ENCODE data around the gene OSER1. TPM values are rescaled to one million over a fixed set of nuclear protein-coding genes. Genes with fewer than 3 reads are reported as not detected.

Gene OSER1
- polyA plus RNA-seq, 4 donors = 24.0 to 57.8 (median 51.3) TPM

DNA sequence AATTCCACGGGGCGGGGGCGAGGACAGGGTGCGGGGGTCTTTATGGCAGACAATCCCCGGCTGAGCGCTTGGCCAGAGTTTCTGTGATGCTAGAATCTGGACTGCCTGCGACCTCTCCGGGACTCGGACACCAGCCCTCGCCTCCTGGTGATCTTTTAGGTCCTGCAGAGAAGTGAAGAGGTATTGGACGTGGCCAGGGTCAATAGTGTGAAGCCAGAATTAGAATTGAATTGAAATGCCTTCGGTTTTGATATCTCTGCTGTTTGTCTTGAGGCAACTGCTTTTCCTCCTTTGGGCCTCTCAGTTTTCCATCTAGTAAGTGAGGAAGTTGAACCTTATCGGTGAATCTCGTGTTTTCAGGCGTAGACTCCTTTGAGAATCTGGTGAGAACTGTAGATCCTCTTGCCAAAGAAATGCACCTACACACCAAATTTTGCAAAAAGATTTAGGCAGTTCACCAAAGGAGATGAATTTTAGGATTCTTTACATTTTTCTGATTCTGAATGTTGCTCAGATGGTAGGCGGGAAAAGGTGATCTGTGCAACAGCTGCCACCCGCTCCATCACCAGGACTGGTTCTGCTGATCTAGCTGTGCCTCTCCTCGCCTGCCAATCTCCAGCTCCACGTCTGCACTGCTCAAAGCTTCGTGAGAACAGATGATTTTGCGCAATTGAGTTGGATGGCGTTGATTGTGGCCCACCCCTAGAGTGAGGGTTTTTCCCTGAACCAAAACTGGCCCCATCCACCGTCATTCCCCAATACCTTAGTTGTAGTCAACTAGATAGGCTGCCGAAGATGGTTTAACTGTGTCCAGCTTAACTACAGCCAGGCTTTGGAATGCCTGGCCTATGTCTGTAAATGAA lies 837 bp upstream of the OSER1 start:
- peaks cover 0 to under 1% (median 0%) of the 10 kb centered on the region in 3 donors for H3K36me3 ChIP-seq (ENCODE audit: control insufficient read depth in 3 of 3, insufficient read depth in 2 of 3, low read depth in 1 of 3, low read length in 3 of 3)
- FAIRE-seq (no peak), DNase-seq (no peak)
- WGBS, 3 donors = 5 to 12% (median 11%) methylated on average over 24 of the region's 24 CpGs
- H3K9me3 ChIP-seq (ENCODE audit: control insufficient read depth in 2 of 2, insufficient read depth in 1 of 2, low read depth in 1 of 2, low read length in 1 of 2) = no peaks in the 10 kb centered on the region
- peak overlapping the region; percentile 62 to 81 (median 67) for H3K4me3 ChIP-seq (ENCODE audit: low read depth in 1 of 3, low read length in 3 of 3)
- no peaks in the 10 kb centered on the region for H3K27me3 ChIP-seq (ENCODE audit: control insufficient read depth in 3 of 3, insufficient read depth in 3 of 3, low read length in 3 of 3)
- H3K27ac ChIP-seq (ENCODE audit: low read depth in 1 of 3, low read length in 2 of 3) = peak overlapping the region; percentile 87 to 96 (median 96)
- H3K4me1 ChIP-seq (ENCODE audit: control insufficient read depth in 3 of 3, insufficient read depth in 2 of 3, low read depth in 1 of 3, low read length in 2 of 3) = peaks cover 0 to 12% (median 6%) of the 10 kb centered on the region in 3 donors

DNA sequence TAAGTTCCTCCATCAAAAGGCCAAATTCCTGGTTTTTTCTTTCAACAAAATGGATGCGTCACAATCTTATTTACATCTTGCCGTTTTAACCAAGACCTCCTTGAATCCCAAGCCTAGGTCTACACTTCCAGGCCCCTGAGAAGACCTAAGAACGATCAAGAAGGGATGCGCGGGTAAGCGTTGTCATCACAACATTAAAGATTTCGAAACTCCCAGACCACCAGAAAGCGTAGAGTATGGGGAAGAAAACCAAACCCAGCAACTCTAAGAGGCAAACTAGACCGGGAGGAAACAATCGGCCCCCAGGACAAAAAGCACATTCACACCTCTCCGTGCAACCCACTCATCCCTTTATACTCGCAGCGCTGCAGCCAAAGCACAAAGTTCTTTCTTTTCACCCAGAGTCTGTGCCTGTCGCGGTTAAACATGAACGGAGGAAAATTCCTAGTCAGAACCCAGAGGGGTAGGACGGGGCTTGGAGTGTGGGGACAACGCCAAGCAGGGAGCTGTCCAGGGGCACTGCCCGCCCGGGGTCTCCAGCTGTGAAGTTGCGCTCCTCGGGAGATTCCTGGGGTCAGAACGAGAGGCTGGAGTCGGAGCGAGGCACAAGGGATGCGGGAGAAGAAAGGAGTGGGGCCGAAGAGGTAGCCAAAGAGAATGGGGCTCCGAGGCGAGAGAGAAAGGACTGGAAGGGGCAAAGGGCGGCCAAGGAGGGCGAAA lies 725 bp downstream of the OSER1 start:
- Histone ChIP-seq H3K4me1 (ENCODE audit: control insufficient read depth in 3 of 3, insufficient read depth in 2 of 3, low read depth in 1 of 3, low read length in 2 of 3) (peaks cover 0 to 12% (median 6%) of the 10 kb centered on the region in 3 donors), H3K9me3 (ENCODE audit: control insufficient read depth in 2 of 2, insufficient read depth in 1 of 2, low read depth in 1 of 2, low read length in 1 of 2) (no peaks in the 10 kb centered on the region), H3K27ac (ENCODE audit: low read depth in 1 of 3, low read length in 2 of 3) (peak overlapping the region; percentile 87 to 97 (median 97)), H3K27me3 (ENCODE audit: control insufficient read depth in 3 of 3, insufficient read depth in 3 of 3, low read length in 3 of 3) (no peaks in the 10 kb centered on the region), H3K36me3 (ENCODE audit: control insufficient read depth in 3 of 3, insufficient read depth in 2 of 3, low read depth in 1 of 3, low read length in 3 of 3) (peaks cover 0 to 7% (median 2%) of the 10 kb centered on the region in 3 donors), H3K4me3 (ENCODE audit: low read depth in 1 of 3, low read length in 3 of 3) (peak overlapping the region; percentile 72 to 81 (median 79))
- FAIRE-seq (no peak), DNase-seq (peak in 1 of 2 donors; percentile 62)
- WGBS, 3 donors = 1% methylated on average over 27 to 31 of the region's 31 CpGs

DNA sequence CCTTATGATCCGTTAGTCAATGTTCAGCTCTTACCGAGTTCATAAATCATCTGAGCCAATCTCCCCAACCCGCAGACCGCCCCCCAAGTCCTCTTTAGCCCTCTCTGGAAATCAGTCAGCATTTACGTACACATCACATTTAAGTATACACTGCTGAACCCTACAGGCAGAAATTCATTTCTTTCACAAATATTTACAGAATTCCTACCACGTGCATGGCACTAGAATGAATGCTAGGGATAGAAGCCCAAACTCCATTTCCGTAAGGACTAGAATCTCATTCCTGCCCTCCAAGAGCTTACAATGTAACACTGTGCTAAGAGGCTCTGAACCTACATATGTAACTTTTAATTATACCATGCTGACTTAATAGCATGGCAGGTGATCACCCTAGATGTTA lies 1.8 kb downstream of the OSER1 start:
- peak overlapping the region in 1 of 3 donors; percentile 97 for H3K27ac ChIP-seq (ENCODE audit: low read depth in 1 of 3, low read length in 2 of 3)
- DNase-seq = peak in 1 of 2 donors; percentile 34
- no peak for FAIRE-seq
- H3K9me3 ChIP-seq (ENCODE audit: control insufficient read depth in 2 of 2, insufficient read depth in 1 of 2, low read depth in 1 of 2, low read length in 1 of 2) = no peaks in the 10 kb centered on the region
- H3K27me3 ChIP-seq (ENCODE audit: control insufficient read depth in 3 of 3, insufficient read depth in 3 of 3, low read length in 3 of 3) = no peaks in the 10 kb centered on the region
- WGBS, 3 donors = 11 to 30% (median 23%) methylated on average over 7 of the region's 7 CpGs
- peak overlapping the region in 2 of 3 donors; percentile 72 to 81 for H3K4me3 ChIP-seq (ENCODE audit: low read depth in 1 of 3, low read length in 3 of 3)
- peaks cover 0 to 12% (median 6%) of the 10 kb centered on the region in 3 donors for H3K4me1 ChIP-seq (ENCODE audit: control insufficient read depth in 3 of 3, insufficient read depth in 2 of 3, low read depth in 1 of 3, low read length in 2 of 3)
- peaks cover 0 to 12% (median 4%) of the 10 kb centered on the region in 3 donors for H3K36me3 ChIP-seq (ENCODE audit: control insufficient read depth in 3 of 3, insufficient read depth in 2 of 3, low read depth in 1 of 3, low read length in 3 of 3)

DNA sequence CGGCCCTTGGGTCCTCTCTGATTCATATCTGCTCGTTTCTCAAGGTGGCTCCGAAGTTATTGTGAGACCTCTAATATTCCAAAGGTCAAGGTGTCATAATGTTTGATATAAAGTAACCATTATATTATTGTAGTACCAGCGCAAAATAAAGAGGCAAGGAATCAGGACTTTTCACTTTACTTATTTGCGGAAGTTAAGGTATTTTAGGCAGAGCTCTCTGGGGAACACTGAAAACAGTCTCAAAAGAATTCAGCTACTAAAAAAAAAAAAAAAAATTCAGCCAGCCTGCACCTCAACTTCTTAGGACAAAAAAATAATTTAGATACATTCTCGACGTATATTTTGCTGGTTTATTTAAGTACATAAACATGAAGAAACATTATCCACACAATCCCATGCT lies 2.4 kb downstream of the OSER1 start:
- H3K36me3 ChIP-seq (ENCODE audit: control insufficient read depth in 3 of 3, insufficient read depth in 2 of 3, low read depth in 1 of 3, low read length in 3 of 3) = peaks cover 0 to 12% (median 5%) of the 10 kb centered on the region in 3 donors
- H3K27me3 ChIP-seq (ENCODE audit: control insufficient read depth in 3 of 3, insufficient read depth in 3 of 3, low read length in 3 of 3) = no peaks in the 10 kb centered on the region
- H3K9me3 ChIP-seq (ENCODE audit: control insufficient read depth in 2 of 2, insufficient read depth in 1 of 2, low read depth in 1 of 2, low read length in 1 of 2) = no peaks in the 10 kb centered on the region
- DNase-seq (peak in 1 of 2 donors; percentile 59), FAIRE-seq (no peak)
- WGBS, 3 donors = 9 to 43% (median 32%) methylated on average over 7 of the region's 7 CpGs
- peaks cover 0 to 12% (median 6%) of the 10 kb centered on the region in 3 donors for H3K4me1 ChIP-seq (ENCODE audit: control insufficient read depth in 3 of 3, insufficient read depth in 2 of 3, low read depth in 1 of 3, low read length in 2 of 3)
- peak overlapping the region in 1 of 3 donors; percentile 72 for H3K4me3 ChIP-seq (ENCODE audit: low read depth in 1 of 3, low read length in 3 of 3)
- no peak overlapping the region for H3K27ac ChIP-seq (ENCODE audit: low read depth in 1 of 3, low read length in 2 of 3)

DNA sequence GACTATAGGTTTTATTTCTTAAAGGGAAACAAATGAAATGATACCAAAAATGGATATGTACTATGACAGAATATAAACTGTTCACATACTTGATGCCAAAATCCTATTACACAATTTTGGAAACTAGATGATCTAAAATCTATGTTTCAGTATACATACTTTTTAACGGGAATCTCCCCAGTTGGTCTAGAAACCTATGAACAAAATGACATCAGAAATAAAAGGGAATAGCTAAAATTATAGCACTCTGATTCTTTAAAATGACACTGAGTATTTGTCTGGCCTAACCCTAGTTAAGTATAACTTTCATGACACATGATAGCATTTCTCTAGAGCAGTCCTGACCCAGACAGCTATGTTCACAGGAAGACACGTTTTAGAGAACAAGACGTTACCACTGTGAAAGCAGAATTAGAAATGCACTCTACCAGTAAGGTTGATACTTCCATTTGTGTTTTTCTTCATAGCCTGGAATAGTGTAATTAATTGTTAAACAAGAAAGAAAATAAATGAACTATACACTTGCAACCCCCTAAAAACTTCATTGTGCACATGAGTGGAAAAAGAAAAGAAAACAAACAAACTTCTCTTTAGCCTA lies 3.3 kb downstream of the OSER1 start:
- Histone ChIP-seq H3K27ac (ENCODE audit: low read depth in 1 of 3, low read length in 2 of 3) (no peak overlapping the region), H3K36me3 (ENCODE audit: control insufficient read depth in 3 of 3, insufficient read depth in 2 of 3, low read depth in 1 of 3, low read length in 3 of 3) (peaks cover 0 to 12% (median 6%) of the 10 kb centered on the region in 3 donors), H3K4me3 (ENCODE audit: low read depth in 1 of 3, low read length in 3 of 3) (no peak overlapping the region), H3K27me3 (ENCODE audit: control insufficient read depth in 3 of 3, insufficient read depth in 3 of 3, low read length in 3 of 3) (no peaks in the 10 kb centered on the region), H3K9me3 (ENCODE audit: control insufficient read depth in 2 of 2, insufficient read depth in 1 of 2, low read depth in 1 of 2, low read length in 1 of 2) (no peaks in the 10 kb centered on the region), H3K4me1 (ENCODE audit: control insufficient read depth in 3 of 3, insufficient read depth in 2 of 3, low read depth in 1 of 3, low read length in 2 of 3) (peaks cover 0 to 12% (median 6%) of the 10 kb centered on the region in 3 donors)
- 32 to 40% (median 34%) methylated on average over 3 of the region's 3 CpGs for WGBS, 3 donors
- DNase-seq (no peak), FAIRE-seq (no peak)

DNA sequence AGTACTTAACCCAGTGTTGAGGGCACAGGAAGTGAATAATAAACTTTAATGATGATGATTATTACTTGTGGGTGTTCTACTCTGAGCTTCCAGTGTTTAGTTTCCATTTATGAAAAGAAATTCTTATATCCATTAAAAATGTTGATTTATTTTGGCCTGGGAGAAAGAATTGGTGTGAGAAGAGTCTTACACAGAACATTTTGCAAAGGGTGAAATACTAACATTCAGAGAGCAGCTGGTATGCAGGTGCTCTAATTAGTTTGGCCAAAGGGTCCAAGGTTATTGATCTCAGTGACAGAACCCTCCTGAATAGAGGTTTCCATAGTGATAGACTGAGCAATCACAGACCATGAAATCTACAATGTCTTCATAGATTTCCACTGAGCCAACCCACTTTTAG lies 4.4 kb downstream of the OSER1 start:
- H3K4me1 ChIP-seq (ENCODE audit: control insufficient read depth in 3 of 3, insufficient read depth in 2 of 3, low read depth in 1 of 3, low read length in 2 of 3) = peaks cover 0 to 4% (median 3%) of the 10 kb centered on the region in 3 donors
- H3K36me3 ChIP-seq (ENCODE audit: control insufficient read depth in 3 of 3, insufficient read depth in 2 of 3, low read depth in 1 of 3, low read length in 3 of 3) = peaks cover 2 to 16% (median 6%) of the 10 kb centered on the region in 3 donors
- no peaks in the 10 kb centered on the region for H3K27me3 ChIP-seq (ENCODE audit: control insufficient read depth in 3 of 3, insufficient read depth in 3 of 3, low read length in 3 of 3)
- H3K9me3 ChIP-seq (ENCODE audit: control insufficient read depth in 2 of 2, insufficient read depth in 1 of 2, low read depth in 1 of 2, low read length in 1 of 2) = no peaks in the 10 kb centered on the region
- no peak overlapping the region for H3K27ac ChIP-seq (ENCODE audit: low read depth in 1 of 3, low read length in 2 of 3)
- no peak overlapping the region for H3K4me3 ChIP-seq (ENCODE audit: low read depth in 1 of 3, low read length in 3 of 3)
- no peak for FAIRE-seq
- DNase-seq = no peak

DNA sequence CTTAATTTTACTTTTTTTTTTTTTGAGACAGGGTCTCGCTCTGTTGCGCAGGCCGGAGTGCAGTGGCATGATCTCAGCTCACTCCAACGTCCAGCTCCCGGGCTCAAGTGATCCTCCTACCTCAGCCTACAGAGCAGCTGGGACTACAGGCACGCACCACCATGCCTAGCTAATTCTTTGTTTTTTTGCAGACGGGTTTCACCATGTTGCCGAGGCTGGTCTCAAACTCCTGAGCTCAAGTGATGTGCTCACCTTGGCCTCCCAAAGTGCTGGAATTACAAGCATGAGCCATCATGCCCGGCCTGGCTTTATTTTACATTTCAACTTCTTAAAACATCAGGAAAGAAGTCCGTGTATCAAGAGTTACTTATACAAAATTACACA lies 5.7 kb downstream of the OSER1 start:
- Histone ChIP-seq H3K9me3 (ENCODE audit: control insufficient read depth in 2 of 2, insufficient read depth in 1 of 2, low read depth in 1 of 2, low read length in 1 of 2) (no peaks in the 10 kb centered on the region), H3K36me3 (ENCODE audit: control insufficient read depth in 3 of 3, insufficient read depth in 2 of 3, low read depth in 1 of 3, low read length in 3 of 3) (peaks cover 2 to 21% (median 10%) of the 10 kb centered on the region in 3 donors), H3K4me3 (ENCODE audit: low read depth in 1 of 3, low read length in 3 of 3) (no peak overlapping the region), H3K4me1 (ENCODE audit: control insufficient read depth in 3 of 3, insufficient read depth in 2 of 3, low read depth in 1 of 3, low read length in 2 of 3) (peaks cover 0 to 4% (median 3%) of the 10 kb centered on the region in 3 donors), H3K27ac (ENCODE audit: low read depth in 1 of 3, low read length in 2 of 3) (no peak overlapping the region), H3K27me3 (ENCODE audit: control insufficient read depth in 3 of 3, insufficient read depth in 3 of 3, low read length in 3 of 3) (no peaks in the 10 kb centered on the region)
- WGBS, 3 donors = 86 to 94% (median 92%) methylated on average over 10 of the region's 10 CpGs
- FAIRE-seq (no peak), DNase-seq (no peak)

Measured in small intestine (tissue), 7 donors.